ENCODE data around the gene ELOVL6. TPM values are rescaled to one million over a fixed set of nuclear protein-coding genes. Genes with fewer than 3 reads are reported as not detected.
"Not testable (repeated sequence)": the region's sequence is repeated elsewhere in the genome, so short reads cannot be mapped to it uniquely, and the experiment has no call there.

Gene ELOVL6
- total RNA-seq, 2 experiments from 2014 or later: 9.9 to 14.6 TPM

- not testable (repeated sequence) for H3K36me3 Mint-ChIP-seq; H3K27me3 Mint-ChIP-seq; DNase-seq; ATAC-seq (ENCODE audit: low read depth); H3K4me3 Mint-ChIP-seq; H3K27ac Mint-ChIP-seq; H3K9me3 Mint-ChIP-seq
- POLR2A ChIA-PET: interaction anchor here (1.1 to 1.7 kb wide), 2 partner anchors 28 to 133 kb away, joined by 4 to 7 read pairs; no protein-coding TSS in a partner anchor
- H3K4me1 Mint-ChIP-seq: peaks cover 19% of the 10 kb centered on the region
These were observed 5.1 kb downstream of the ELOVL6 start for GRCh38 chr4:110193287-110193686.

DNA sequence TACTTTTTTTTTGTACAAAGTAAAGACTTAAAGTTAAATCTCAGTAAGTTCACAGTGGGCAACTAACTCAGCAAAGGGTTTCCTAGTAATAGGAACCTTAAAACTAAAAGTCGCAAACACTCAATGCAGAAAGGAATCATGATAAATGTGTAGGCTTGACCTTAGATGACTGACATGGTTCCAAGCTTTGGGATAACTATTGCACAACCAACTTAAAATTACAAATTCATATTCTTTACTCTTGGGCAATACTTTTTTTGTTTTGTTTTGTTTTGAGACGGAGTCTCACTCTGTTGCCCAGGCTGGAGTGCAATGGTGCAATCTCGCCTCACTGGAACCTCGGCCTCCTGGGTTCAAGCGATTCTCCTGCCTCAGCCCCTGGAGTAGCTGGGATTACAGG is 8.2 kb downstream of the ELOVL6 start:
- POLR2A ChIA-PET: no interaction called here
- no peak overlapping the region for H3K4me3 Mint-ChIP-seq
- no peak overlapping the region for H3K27ac Mint-ChIP-seq
- H3K9me3 Mint-ChIP-seq: no peaks in the 10 kb centered on the region
- no peaks in the 10 kb centered on the region for H3K27me3 Mint-ChIP-seq
- peaks cover 16% of the 10 kb centered on the region for H3K4me1 Mint-ChIP-seq
- ATAC-seq (ENCODE audit: low read depth) (no peak), DNase-seq (no peak)
- peaks cover 9% of the 10 kb centered on the region for H3K36me3 Mint-ChIP-seq

- H3K36me3 Mint-ChIP-seq: peaks cover 12% of the 10 kb centered on the region
- no peaks in the 10 kb centered on the region for H3K9me3 Mint-ChIP-seq
- no peak overlapping the region for H3K27ac Mint-ChIP-seq
- peaks cover 15% of the 10 kb centered on the region for H3K4me1 Mint-ChIP-seq
- H3K27me3 Mint-ChIP-seq: no peaks in the 10 kb centered on the region
- no peak overlapping the region for H3K4me3 Mint-ChIP-seq
- DNase-seq: no peak
- ATAC-seq (ENCODE audit: low read depth): no peak
- POLR2A ChIA-PET: no interaction called here
These were observed 10.3 kb downstream of the ELOVL6 start for GRCh38 chr4:110188113-110188512.

- H3K4me3 Mint-ChIP-seq: no peak overlapping the region
- DNase-seq (no peak), ATAC-seq (ENCODE audit: low read depth) (no peak)
- peaks cover 9% of the 10 kb centered on the region for H3K36me3 Mint-ChIP-seq
- POLR2A ChIA-PET: interaction anchor here (1.2 kb wide), 1 partner anchor 12 kb away, joined by 3 read pairs; no protein-coding TSS in a partner anchor
- peaks cover 11% of the 10 kb centered on the region for H3K4me1 Mint-ChIP-seq
- H3K27ac Mint-ChIP-seq: no peak overlapping the region
- H3K9me3 Mint-ChIP-seq: no peaks in the 10 kb centered on the region
- H3K27me3 Mint-ChIP-seq: no peaks in the 10 kb centered on the region
These were observed 13.6 kb downstream of the ELOVL6 start for GRCh38 chr4:110184791-110185155.

- Mint-ChIP-seq H3K4me1 (peaks cover 11% of the 10 kb centered on the region), H3K27ac (no peak overlapping the region), H3K9me3 (no peaks in the 10 kb centered on the region), H3K4me3 (no peak overlapping the region), H3K27me3 (no peaks in the 10 kb centered on the region), H3K36me3 (peaks cover 10% of the 10 kb centered on the region)
- ATAC-seq (ENCODE audit: low read depth) (no peak), DNase-seq (no peak)
- POLR2A ChIA-PET: no interaction called here
These were observed 14.2 kb downstream of the ELOVL6 start for GRCh38 chr4:110184140-110184790.

- Mint-ChIP-seq H3K27ac (no peak overlapping the region), H3K4me3 (no peak overlapping the region), H3K36me3 (peaks cover 11% of the 10 kb centered on the region), H3K27me3 (no peaks in the 10 kb centered on the region), H3K4me1 (peaks cover 11% of the 10 kb centered on the region), H3K9me3 (no peaks in the 10 kb centered on the region)
- DNase-seq (no peak), ATAC-seq (ENCODE audit: low read depth) (no peak)
- POLR2A ChIA-PET: no interaction called here
These were observed 14.8 kb downstream of the ELOVL6 start for GRCh38 chr4:110183643-110184042.

- no peak overlapping the region for H3K27ac Mint-ChIP-seq
- POLR2A ChIA-PET: no interaction called here
- H3K27me3 Mint-ChIP-seq: no peaks in the 10 kb centered on the region
- no peak for ATAC-seq (ENCODE audit: low read depth)
- peaks cover 11% of the 10 kb centered on the region for H3K4me1 Mint-ChIP-seq
- DNase-seq: no peak
- H3K9me3 Mint-ChIP-seq: no peaks in the 10 kb centered on the region
- peaks cover 16% of the 10 kb centered on the region for H3K36me3 Mint-ChIP-seq
- H3K4me3 Mint-ChIP-seq: no peak overlapping the region
These were observed 15.4 kb downstream of the ELOVL6 start for GRCh38 chr4:110183058-110183457.

- no peaks in the 10 kb centered on the region for H3K27me3 Mint-ChIP-seq
- H3K4me3 Mint-ChIP-seq: no peak overlapping the region
- ATAC-seq (ENCODE audit: low read depth) (no peak), DNase-seq (no peak)
- no peak overlapping the region for H3K27ac Mint-ChIP-seq
- peaks cover 10% of the 10 kb centered on the region for H3K4me1 Mint-ChIP-seq
- H3K36me3 Mint-ChIP-seq: peaks cover 20% of the 10 kb centered on the region
- POLR2A ChIA-PET: no interaction called here
- H3K9me3 Mint-ChIP-seq: no peaks in the 10 kb centered on the region
These were observed 16.5 kb downstream of the ELOVL6 start for GRCh38 chr4:110181890-110182289.

GRCh38 chr4:110175634-110176033 is 22.8 kb downstream of the ELOVL6 start:
- DNase-seq (no peak), ATAC-seq (ENCODE audit: low read depth) (no peak)
- POLR2A ChIA-PET: no interaction called here
- peaks cover 30% of the 10 kb centered on the region for H3K36me3 Mint-ChIP-seq
- no peak overlapping the region for H3K4me3 Mint-ChIP-seq
- no peaks in the 10 kb centered on the region for H3K27me3 Mint-ChIP-seq
- H3K9me3 Mint-ChIP-seq: no peaks in the 10 kb centered on the region
- H3K4me1 Mint-ChIP-seq: no peaks in the 10 kb centered on the region
- H3K27ac Mint-ChIP-seq: no peak overlapping the region

GRCh38 chr4:110172972-110173371 is 25.4 kb downstream of the ELOVL6 start:
- no peak overlapping the region for H3K27ac Mint-ChIP-seq
- H3K36me3 Mint-ChIP-seq: peaks cover 23% of the 10 kb centered on the region
- POLR2A ChIA-PET: no interaction called here
- no peaks in the 10 kb centered on the region for H3K4me1 Mint-ChIP-seq
- no peak overlapping the region for H3K4me3 Mint-ChIP-seq
- DNase-seq (no peak), ATAC-seq (ENCODE audit: low read depth) (no peak)
- no peaks in the 10 kb centered on the region for H3K9me3 Mint-ChIP-seq
- no peaks in the 10 kb centered on the region for H3K27me3 Mint-ChIP-seq

- no peak for ATAC-seq (ENCODE audit: low read depth)
- no peaks in the 10 kb centered on the region for H3K4me1 Mint-ChIP-seq
- no peaks in the 10 kb centered on the region for H3K27me3 Mint-ChIP-seq
- H3K4me3 Mint-ChIP-seq: no peak overlapping the region
- H3K27ac Mint-ChIP-seq: no peak overlapping the region
- DNase-seq: no peak
- H3K9me3 Mint-ChIP-seq: no peaks in the 10 kb centered on the region
- POLR2A ChIA-PET: no interaction called here
- H3K36me3 Mint-ChIP-seq: peaks cover 20% of the 10 kb centered on the region
These were observed 26.4 kb downstream of the ELOVL6 start for GRCh38 chr4:110171971-110172370.

DNA sequence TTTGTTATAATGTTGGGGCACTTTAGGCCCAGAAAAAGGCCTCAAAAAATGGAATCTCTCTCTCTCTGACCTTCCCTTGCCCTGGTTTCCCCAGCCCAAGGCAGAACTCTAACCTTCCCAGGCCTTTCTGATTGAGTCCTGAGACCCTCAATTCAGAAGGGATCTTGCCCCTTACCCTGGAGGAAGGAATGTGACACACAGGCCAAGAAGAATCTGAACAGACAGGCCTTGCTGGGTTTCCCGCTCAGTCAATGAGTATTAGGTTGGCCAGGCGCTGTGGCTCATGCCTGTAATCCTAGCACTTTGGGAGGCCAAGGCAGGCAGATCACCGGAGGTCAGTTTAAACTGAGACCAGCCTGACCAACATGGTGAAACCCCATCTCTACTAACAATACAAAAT is 27.6 kb downstream of the ELOVL6 start:
- Mint-ChIP-seq H3K27ac (no peak overlapping the region), H3K4me3 (no peak overlapping the region), H3K36me3 (peaks cover 17% of the 10 kb centered on the region), H3K4me1 (peaks cover 3% of the 10 kb centered on the region), H3K27me3 (no peaks in the 10 kb centered on the region), H3K9me3 (no peaks in the 10 kb centered on the region)
- no peak for DNase-seq
- ATAC-seq (ENCODE audit: low read depth): no peak
- POLR2A ChIA-PET: interaction anchor here (0.6 kb wide), 1 partner anchor 1891 kb away, joined by 3 read pairs; no protein-coding TSS in a partner anchor

DNA sequence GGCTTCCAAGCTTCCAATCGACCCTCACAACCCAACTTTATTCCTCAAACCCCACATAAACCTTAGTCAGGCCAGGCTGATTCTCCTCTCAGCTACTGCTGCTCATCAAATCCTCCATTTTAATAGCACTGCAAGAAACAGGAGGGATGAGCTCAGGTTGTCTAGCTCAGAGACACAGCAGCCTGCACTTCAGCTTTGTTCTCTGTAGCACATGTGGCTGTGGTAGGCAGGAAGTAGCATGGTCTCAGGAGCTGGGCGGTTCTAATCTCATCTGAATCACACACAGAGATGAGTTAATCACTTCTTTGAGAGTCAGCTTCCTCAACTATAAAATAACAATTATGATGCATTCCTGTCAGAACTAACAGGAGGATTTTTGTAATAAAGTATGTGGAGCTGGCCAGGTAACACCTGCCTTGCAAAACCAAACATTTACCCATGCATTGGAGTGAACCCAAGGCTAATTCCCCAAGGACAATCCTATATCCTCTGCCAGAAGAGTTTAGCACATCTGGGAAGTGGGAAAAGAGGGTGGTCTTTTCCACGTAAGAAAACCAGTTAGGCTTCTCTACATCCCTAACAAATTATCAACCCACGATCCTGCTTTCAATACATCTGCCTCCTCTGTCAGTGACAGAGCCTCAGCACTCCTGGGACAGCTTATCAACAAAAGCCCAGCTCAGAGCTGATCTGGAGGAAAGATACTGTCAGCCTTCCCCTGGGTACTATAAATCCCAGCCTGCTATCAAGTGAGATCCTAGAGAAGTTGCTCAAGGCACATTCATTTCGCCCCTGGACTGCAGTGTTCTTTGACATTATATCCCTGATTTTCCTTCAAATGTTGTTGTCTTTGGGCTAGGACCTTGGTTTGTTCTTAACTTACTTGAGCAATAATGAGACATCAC is 32.8 kb downstream of the ELOVL6 start:
- H3K27me3 Mint-ChIP-seq: no peaks in the 10 kb centered on the region
- POLR2A ChIA-PET: interaction anchor here (0.7 to 2.6 kb wide), 6 partner anchors 13 to 110 kb away, joined by 3 to 44 read pairs (median 6); partner anchors contain the start of gene ELOVL6
- H3K4me1 Mint-ChIP-seq: peaks cover 19% of the 10 kb centered on the region
- ATAC-seq (ENCODE audit: low read depth) (peak; percentile 100), DNase-seq (peak; percentile 33)
- H3K36me3 Mint-ChIP-seq: peaks cover 24% of the 10 kb centered on the region
- H3K27ac Mint-ChIP-seq: peak overlapping the region; percentile 93
- H3K4me3 Mint-ChIP-seq: peak overlapping the region; percentile 59
- peaks cover 4% of the 10 kb centered on the region for H3K9me3 Mint-ChIP-seq

- Mint-ChIP-seq H3K27ac (peak overlapping the region; percentile 93), H3K9me3 (peaks cover 4% of the 10 kb centered on the region), H3K36me3 (peaks cover 21% of the 10 kb centered on the region), H3K4me3 (peak overlapping the region; percentile 59), H3K27me3 (no peaks in the 10 kb centered on the region), H3K4me1 (peaks cover 19% of the 10 kb centered on the region)
- peak; percentile 21 for ATAC-seq (ENCODE audit: low read depth)
- POLR2A ChIA-PET: interaction anchor here (0.7 to 2.6 kb wide), 5 partner anchors 14 to 109 kb away, joined by 3 to 44 read pairs (median 5); partner anchors contain the start of gene ELOVL6
- no peak for DNase-seq
These were observed 33.6 kb downstream of the ELOVL6 start for GRCh38 chr4:110164856-110165255.
